Erythroblast (primary cell): ENCODE results near the gene RPRD1B.

Experiments used
- GATA1 ChIP-seq: IDR thresholded peaks from 2 replicates; pipeline ENCODE4 v1.6.1; 2011; ENCODE audit warnings: low read depth, mild to moderate bottlenecking, control low read depth, low read length, moderate library complexity
- POLR2A ChIP-seq: IDR thresholded peaks from 2 replicates; pipeline ENCODE4 v1.6.1; 2011; ENCODE audit warnings: mild to moderate bottlenecking, low read length

- no peak for TF ChIP-seq POLR2A
- TF ChIP-seq GATA1: no peak
These were observed 95.8 kb downstream of the RPRD1B start for GRCh38 chr20:38129248-38129865.
